Mucosa of stomach (tissue), 1 donor: Measurements from ENCODE around the gene MINK1.

ENCODE experiments used
- H3K27me3 ChIP-seq: one replicate; pipeline ENCODE4 v1.7.0; 2013; ENCODE audit warnings: mild to moderate bottlenecking, low read length; ENCODE audit not compliant: control insufficient read depth, insufficient read depth
- H3K36me3 ChIP-seq: one replicate; pipeline ENCODE4 v1.7.0; 2013; ENCODE audit warnings: low read length; ENCODE audit not compliant: control insufficient read depth, insufficient read depth
- H3K4me1 ChIP-seq: one replicate; pipeline ENCODE4 v1.7.0; 2013; ENCODE audit warnings: mild to moderate bottlenecking, low read length; ENCODE audit not compliant: control insufficient read depth, insufficient read depth
- H3K4me3 ChIP-seq: one replicate; pipeline ENCODE4 v1.7.0; 2013; ENCODE audit warnings: low read length
- H3K9ac ChIP-seq: one replicate; pipeline ENCODE4 v1.7.0; 2013; ENCODE audit warnings: mild to moderate bottlenecking, low read length, moderate library complexity
- H3K9me3 ChIP-seq: one replicate; pipeline ENCODE4 v1.7.0; 2013; ENCODE audit warnings: mild to moderate bottlenecking, low read length, moderate library complexity; ENCODE audit not compliant: control insufficient read depth
- donor health status: Pancreatic carcinoma.

Gene MINK1

DNA sequence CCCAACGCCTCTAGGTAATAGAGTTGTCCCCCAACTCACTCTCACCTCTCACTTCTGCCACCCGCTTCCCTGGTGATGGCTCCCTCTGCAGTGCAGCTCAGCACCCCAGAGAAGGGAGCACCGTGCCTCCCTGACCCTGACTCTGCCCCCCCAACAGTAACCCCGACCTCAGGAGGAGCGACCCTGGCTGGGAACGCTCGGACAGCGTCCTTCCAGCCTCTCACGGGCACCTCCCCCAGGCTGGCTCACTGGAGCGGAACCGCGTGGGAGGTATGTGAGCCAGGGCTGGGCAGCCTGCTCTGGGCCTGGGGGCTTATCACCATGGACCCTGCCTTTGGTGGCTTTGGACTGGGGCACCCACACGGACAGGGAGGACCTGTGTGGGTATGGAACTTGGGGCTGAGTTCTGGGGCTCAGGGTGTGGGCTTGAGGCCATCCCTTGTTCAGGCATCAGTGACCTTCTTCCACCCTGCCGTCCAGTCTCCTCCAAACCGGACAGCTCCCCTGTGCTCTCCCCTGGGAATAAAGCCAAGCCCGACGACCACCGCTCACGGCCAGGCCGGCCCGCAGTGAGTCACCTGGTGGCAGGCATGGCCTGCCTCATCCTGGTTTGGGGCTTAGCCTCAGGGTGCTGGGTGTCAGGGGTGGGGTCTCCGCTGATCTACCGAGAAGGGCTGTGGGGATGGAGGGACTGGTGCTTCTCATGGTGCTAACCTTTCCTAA is 59.5 kb downstream of the MINK1 start:
- Histone ChIP-seq H3K9me3 (no peaks in the 10 kb centered on the region), H3K27me3 (no peaks in the 10 kb centered on the region), H3K9ac (no peak overlapping the region), H3K4me1 (no peaks in the 10 kb centered on the region), H3K36me3 (peaks cover 29% of the 10 kb centered on the region), H3K4me3 (no peak overlapping the region)

DNA sequence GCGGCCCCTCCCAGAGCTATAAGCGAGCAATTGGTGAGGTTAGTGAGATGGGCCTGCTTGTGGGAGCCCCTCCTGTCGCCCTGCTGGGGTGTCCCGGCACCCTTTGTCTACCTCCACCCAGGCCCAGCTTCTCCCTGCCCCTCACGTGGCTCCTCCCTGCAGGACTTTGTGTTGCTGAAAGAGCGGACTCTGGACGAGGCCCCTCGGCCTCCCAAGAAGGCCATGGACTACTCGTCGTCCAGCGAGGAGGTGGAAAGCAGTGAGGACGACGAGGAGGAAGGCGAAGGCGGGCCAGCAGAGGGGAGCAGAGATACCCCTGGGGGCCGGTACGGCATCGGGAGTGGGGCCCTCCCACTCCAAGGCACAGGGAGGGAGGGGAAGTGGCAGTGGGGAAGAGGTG is 60.1 kb downstream of the MINK1 start:
- Histone ChIP-seq H3K9ac (no peak overlapping the region), H3K27me3 (no peaks in the 10 kb centered on the region), H3K9me3 (no peaks in the 10 kb centered on the region), H3K36me3 (peaks cover 29% of the 10 kb centered on the region), H3K4me3 (no peak overlapping the region), H3K4me1 (no peaks in the 10 kb centered on the region)

DNA sequence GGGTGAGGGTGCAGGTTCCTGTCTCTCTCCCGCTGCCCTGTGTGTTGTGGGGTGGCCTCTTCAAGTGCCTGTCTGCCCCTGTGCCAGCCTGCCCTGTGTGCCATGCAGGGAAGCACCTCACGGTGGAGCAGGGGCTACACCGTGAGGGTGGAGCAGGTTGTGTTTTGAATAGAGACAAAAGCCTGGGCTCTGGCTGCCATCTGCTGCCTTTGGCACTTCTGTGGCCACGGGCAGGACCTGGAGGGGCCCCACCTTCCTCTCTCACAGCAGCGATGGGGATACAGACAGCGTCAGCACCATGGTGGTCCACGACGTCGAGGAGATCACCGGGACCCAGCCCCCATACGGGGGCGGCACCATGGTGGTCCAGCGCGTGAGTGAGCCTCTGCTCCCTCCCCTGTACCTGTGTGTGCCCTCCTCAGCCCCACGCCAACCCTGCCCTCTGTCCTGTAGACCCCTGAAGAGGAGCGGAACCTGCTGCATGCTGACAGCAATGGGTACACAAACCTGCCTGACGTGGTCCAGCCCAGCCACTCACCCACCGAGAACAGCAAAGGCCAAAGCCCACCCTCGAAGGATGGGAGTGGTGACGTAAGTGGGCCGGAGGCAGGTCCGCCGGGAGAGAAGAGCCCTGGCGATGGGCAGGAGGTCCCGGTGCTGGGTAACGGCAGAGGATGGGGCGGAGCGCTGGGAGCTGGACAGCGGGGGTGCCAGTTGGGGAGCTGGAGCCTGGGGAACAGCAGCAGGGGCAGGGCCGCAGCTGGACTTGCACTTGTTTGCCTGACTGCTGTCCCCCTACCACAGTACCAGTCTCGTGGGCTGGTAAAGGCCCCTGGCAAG is 60.8 kb downstream of the MINK1 start:
- peaks cover 3% of the 10 kb centered on the region for H3K4me1 ChIP-seq
- peaks cover 29% of the 10 kb centered on the region for H3K36me3 ChIP-seq
- no peaks in the 10 kb centered on the region for H3K9me3 ChIP-seq
- H3K9ac ChIP-seq = no peak overlapping the region
- H3K4me3 ChIP-seq = no peak overlapping the region
- H3K27me3 ChIP-seq = no peaks in the 10 kb centered on the region

DNA sequence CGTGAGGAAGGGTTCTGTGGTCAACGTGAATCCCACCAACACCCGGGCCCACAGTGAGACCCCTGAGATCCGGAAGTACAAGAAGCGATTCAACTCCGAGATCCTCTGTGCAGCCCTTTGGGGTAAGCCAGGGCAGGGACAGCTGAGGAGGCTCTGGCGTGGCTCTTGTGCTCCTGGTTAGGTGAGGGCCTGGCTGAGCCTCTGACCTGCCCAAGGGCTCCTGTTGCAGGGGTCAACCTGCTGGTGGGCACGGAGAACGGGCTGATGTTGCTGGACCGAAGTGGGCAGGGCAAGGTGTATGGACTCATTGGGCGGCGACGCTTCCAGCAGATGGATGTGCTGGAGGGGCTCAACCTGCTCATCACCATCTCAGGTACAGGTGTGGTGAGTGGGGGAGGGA is 62.0 kb downstream of the MINK1 start:
- Histone ChIP-seq H3K36me3 (peaks cover 29% of the 10 kb centered on the region), H3K9ac (no peak overlapping the region), H3K4me3 (no peak overlapping the region), H3K4me1 (peaks cover 11% of the 10 kb centered on the region), H3K9me3 (no peaks in the 10 kb centered on the region), H3K27me3 (peaks cover 6% of the 10 kb centered on the region)

DNA sequence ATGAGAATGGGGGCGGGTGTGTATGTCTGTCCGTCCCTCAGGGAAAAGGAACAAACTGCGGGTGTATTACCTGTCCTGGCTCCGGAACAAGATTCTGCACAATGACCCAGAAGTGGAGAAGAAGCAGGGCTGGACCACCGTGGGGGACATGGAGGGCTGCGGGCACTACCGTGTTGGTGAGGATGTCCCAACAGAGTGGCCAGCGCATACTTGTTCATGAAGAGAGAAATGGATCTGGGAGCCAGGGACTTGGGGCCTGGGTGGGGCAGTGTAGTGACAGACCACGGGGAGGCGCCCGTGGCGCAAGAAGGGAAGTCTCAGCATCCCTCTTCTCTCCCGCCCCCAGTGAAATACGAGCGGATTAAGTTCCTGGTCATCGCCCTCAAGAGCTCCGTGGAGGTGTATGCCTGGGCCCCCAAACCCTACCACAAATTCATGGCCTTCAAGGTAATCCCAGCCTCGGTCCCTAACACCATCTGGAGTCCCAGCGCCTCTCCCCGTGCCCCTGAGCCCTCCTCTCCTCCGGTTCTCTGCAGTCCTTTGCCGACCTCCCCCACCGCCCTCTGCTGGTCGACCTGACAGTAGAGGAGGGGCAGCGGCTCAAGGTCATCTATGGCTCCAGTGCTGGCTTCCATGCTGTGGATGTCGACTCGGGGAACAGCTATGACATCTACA is 62.7 kb downstream of the MINK1 start:
- H3K36me3 ChIP-seq = peaks cover 23% of the 10 kb centered on the region

DNA sequence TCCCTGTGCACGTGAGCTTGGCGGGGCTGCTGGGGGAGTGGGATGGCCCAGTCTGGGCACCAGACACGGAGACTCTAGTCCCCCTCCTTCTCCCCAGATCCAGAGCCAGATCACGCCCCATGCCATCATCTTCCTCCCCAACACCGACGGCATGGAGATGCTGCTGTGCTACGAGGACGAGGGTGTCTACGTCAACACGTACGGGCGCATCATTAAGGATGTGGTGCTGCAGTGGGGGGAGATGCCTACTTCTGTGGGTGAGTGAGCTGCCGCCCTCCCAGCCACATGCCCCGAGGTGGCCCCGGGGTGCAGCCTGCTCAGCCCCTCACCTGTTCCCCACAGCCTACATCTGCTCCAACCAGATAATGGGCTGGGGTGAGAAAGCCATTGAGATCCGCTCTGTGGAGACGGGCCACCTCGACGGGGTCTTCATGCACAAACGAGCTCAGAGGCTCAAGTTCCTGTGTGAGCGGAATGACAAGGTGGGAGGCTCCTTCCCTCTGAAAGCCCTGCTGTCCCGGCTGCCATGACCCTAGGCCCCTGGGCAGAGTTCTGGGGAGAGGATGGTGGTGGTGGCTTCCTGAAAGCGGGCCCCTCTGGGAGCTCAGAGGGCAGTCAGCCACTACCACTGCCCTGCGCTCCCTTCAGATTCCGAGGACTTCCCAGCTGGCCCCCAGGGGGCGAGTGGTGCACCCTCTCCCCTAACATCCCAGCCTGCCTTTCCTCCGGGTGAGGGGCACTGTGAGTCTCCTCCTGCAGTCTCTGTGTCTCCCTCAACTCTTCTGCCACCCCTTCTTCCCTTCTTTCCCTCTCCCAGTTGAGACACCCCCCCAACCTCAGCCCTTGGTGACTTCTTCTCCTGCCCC is 63.4 kb downstream of the MINK1 start:
- Histone ChIP-seq H3K4me1 (peaks cover 22% of the 10 kb centered on the region), H3K9me3 (no peaks in the 10 kb centered on the region), H3K9ac (no peak overlapping the region), H3K36me3 (peaks cover 15% of the 10 kb centered on the region), H3K27me3 (peaks cover 18% of the 10 kb centered on the region), H3K4me3 (no peak overlapping the region)

More for the DNA sequence above, 62.7 kb downstream of the MINK1 start:
- Histone ChIP-seq H3K27me3 (peaks cover 13% of the 10 kb centered on the region), H3K9me3 (no peaks in the 10 kb centered on the region), H3K4me1 (peaks cover 18% of the 10 kb centered on the region), H3K4me3 (no peak overlapping the region), H3K9ac (no peak overlapping the region)

DNA sequence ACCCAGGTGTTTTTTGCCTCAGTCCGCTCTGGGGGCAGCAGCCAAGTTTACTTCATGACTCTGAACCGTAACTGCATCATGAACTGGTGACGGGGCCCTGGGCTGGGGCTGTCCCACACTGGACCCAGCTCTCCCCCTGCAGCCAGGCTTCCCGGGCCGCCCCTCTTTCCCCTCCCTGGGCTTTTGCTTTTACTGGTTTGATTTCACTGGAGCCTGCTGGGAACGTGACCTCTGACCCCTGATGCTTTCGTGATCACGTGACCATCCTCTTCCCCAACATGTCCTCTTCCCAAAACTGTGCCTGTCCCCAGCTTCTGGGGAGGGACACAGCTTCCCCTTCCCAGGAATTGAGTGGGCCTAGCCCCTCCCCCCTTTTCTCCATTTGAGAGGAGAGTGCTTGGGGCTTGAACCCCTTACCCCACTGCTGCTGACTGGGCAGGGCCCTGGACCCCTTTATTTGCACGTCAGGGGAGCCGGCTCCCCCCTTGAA is 64.1 kb downstream of the MINK1 start:
- no peaks in the 10 kb centered on the region for H3K9me3 ChIP-seq
- H3K4me1 ChIP-seq = peaks cover 22% of the 10 kb centered on the region
- no peak overlapping the region for H3K9ac ChIP-seq
- peaks cover 9% of the 10 kb centered on the region for H3K36me3 ChIP-seq
- H3K4me3 ChIP-seq = no peak overlapping the region
- H3K27me3 ChIP-seq = peaks cover 18% of the 10 kb centered on the region

DNA sequence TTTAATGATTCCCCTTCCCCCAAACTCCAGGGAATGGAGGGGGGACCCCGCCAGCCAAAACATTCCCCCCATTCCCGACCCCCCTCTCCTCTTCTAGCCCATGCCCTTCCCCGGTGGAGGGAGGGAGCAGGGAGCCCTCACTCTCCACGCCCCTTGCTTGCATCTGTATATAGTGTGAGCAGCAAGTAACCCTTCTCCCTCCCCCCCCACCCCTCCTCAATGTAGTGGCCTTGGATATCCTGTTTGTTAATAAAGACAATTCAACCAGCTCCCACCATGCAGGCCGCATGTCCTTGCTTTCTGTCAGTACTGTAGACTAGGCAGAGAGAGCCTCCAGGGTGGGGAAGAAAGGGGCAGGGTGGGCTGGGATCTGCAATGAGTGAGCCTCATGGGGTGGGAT is 64.6 kb downstream of the MINK1 start:
- peaks cover 18% of the 10 kb centered on the region for H3K27me3 ChIP-seq
- H3K9ac ChIP-seq = no peak overlapping the region
- peaks cover 23% of the 10 kb centered on the region for H3K4me1 ChIP-seq
- peaks cover 9% of the 10 kb centered on the region for H3K36me3 ChIP-seq
- no peak overlapping the region for H3K4me3 ChIP-seq
- H3K9me3 ChIP-seq = no peaks in the 10 kb centered on the region

DNA sequence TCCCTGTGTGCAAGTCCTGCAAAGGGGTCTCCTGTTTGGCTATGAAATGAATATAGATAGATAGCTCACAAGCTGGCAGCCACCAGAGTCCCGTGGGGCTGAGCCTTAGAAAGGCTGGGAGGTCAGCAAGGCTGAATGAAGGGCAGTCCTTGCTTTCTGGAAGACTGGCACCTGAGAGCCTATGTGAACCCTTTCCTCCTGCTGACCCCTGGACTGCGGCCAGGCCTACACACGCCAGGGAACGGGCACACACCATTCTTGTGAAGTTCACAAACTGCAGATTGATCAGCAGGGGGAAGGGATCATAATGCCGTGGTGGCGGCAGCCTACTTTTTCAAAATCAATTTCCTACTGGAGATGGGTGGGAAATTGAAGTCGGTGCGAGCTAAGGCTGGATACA is 65.2 kb downstream of the MINK1 start:
- Histone ChIP-seq H3K9ac (no peak overlapping the region), H3K4me1 (peaks cover 28% of the 10 kb centered on the region), H3K9me3 (no peaks in the 10 kb centered on the region), H3K4me3 (no peak overlapping the region), H3K36me3 (peaks cover 9% of the 10 kb centered on the region), H3K27me3 (peaks cover 18% of the 10 kb centered on the region)

DNA sequence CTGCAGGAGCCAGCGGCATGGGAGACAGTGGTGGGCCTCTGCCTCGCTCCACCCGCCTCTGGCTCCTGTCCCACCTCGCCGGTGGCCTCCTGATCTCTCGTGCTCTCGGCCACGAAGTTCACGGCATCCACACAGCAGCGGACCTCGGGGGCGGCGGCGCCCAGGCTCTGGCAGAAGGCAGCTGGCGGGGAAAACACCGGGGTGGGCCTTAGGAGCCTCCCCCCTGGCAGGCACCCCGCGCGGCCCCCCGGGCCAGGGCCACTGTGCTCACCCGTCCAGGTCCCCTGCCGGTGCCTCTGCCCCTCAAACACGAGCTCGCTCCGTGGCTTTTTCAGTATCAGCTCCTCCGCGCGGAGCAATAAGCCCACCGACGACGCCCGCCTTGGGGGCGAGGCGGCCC is 65.8 kb downstream of the MINK1 start:
- H3K36me3 ChIP-seq = peaks cover 5% of the 10 kb centered on the region
- peak overlapping the region; percentile 67 for H3K4me3 ChIP-seq
- no peaks in the 10 kb centered on the region for H3K9me3 ChIP-seq
- H3K4me1 ChIP-seq = peaks cover 32% of the 10 kb centered on the region
- peaks cover 18% of the 10 kb centered on the region for H3K27me3 ChIP-seq
- H3K9ac ChIP-seq = peak overlapping the region; percentile 78
